GM19351 (cell line): Measurements from ENCODE around the gene ZNF697.
"Not testable (repeated sequence)": the region's sequence is repeated elsewhere in the genome, so short reads cannot be mapped to it uniquely, and the experiment has no call there.

Experiments used
- ATAC-seq: cut with Tn5 transposase; IDR thresholded peaks from one replicate; pipeline ENCODE4 v1.9.1; 2021; ENCODE audit warnings: mild to moderate bottlenecking, moderate library complexity; ENCODE audit not compliant: unreplicated experiment

The ZNF697 gene

DNA sequence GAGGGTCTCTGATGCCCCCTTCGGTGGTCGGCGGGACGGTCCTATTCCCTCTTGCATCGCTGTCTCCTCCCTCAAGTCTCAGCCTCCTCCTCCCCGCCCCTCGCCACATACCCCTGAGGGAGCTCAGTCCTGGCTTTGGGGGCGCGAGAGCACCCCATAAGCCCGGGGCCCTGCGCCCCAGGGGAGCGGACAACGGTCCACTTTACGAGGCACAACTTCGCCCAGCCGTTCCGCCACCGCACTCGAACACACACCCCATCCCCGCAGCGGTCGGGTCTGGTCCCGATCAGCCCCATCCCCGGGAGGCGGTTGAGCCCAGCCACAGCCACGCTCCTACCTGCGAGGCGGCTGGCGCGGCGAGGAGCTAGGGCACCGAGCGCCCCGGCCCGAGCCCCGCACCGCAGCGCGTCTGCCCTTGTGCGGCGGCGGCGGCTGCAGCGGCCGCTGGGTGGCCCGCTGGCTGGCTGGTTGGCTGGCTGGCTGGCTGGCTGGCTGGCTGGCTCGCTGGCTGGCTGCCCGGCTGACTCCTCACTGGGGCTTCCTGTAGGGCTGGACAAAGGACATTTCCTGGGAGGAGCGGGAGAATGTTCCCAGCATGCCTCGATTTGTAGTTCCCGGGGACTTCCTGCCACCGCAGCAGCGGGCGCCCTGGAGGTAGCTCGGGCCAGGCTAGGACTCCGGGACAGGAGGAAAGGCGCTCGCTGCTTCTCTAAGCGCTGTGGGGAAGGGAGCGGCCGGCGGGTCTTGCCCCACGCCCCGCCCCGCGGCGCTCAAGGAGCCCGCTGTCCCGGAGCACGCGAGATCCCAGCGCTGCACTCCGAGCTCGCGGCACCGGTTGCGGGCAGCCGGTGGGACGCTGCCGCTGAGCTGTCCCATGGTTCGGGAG lies at the start of gene ZNF697:
Gene ZNF697, minus strand, starts transcription at position 533 of the 886 bp plus-strand sequence. CDS start 22,166 bp downstream, outside the sequence.
- ATAC-seq, result peak; percentile 72

DNA sequence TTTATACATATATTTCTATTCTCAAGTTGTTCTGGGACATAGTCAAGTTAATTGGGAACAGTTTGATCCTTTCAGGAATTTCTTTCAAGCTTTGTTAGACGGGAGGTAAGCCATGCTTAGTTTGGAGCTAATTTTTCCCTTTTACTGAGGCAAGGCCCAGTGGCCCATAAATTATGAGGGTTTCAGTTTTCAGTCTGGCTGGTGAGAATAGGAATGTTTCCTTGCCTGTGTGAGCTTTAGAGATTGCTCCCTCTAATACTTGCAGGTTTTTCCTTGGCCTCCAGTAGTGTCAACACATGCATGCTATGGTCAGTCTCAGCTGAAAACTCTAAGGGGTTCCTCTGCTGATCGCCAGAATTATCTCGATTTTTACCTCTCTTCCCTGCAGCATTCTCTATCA lies 49.5 kb upstream of the ZNF697 start:
- no peak for ATAC-seq

DNA sequence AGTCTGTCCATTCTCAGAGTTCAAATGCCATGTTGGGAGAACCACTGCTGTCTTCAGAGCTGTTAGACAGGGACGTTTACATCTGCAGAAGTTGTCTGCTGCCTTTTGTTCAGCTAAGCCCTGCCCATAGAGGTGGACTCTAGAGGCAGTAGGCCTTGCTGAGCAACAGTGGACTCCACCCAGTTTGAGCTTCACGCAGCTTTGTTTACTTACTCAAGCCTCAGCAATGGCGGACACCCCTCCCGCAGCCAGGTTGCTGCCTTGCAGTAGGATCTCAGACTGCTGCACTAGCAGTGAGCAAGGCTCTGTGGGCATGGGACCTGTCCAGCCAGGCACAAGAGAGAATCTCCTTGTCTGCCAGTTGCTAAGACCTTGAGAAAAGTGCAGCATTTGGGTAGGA lies 48.8 kb upstream of the ZNF697 start:
- ATAC-seq, result not testable (repeated sequence)

DNA sequence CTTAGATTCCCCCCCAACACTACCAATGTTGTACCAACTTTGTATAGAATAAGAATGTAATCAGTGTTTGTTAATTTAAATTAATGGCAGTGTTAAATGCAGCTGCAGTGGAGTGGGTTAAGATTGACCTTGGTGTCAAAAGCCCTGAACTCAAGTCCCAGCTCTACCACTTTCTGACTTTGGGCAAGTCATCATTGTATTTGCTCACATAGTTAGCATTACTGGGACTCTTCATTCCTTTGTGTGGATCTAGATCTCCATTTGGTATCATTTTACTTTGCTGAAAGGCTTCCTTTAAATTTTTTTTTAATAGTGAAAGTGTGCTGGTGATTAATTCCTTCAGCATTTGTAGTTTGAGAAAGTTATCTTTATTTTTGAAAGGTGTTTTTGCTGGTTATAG lies 41.4 kb upstream of the ZNF697 start:
- no peak for ATAC-seq

DNA sequence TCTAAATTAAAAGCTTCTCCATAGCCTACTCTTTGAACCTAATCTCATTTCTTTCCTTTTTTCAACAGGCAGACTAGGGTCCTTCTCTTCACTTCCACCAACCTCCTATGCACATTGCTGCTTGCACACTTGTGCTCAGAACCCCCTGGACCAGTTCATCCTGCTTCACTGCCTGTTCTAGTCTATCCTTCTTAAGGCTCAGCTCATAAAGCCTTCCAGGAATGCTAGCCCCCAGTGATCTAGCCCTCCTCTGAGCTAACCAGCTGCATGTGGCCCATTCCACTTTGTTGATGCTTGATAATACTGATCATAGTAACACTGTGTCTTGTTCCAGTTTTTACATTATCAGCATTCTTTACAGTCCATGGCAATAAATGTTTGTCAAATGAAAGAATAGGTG lies 40.7 kb upstream of the ZNF697 start:
- no peak for ATAC-seq

GRCh38 chr1:119687434-119688079 lies 39.5 kb upstream of the ZNF697 start:
- ATAC-seq, result no peak

DNA sequence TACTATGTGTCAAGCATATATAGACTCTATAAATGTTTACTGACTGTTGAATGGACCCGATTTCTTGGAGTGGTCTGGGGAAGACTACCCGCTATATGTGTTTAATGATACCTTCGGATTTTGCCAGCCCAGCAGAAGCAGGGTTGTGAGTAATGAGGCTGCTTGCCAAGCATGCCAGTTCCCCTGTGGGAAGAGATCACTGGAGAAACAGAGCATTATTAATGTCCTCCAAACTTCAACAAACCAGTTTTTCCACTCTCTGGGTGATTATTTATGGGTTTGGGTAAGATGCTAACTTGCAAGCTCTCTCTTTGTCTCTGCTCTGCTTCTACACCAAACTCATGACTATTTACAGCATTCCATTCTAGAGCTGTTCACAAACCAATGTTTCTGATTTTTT lies 38.6 kb upstream of the ZNF697 start:
- no peak for ATAC-seq

GRCh38 chr1:119683893-119684292 lies 35.8 kb upstream of the ZNF697 start:
- ATAC-seq, result no peak

DNA sequence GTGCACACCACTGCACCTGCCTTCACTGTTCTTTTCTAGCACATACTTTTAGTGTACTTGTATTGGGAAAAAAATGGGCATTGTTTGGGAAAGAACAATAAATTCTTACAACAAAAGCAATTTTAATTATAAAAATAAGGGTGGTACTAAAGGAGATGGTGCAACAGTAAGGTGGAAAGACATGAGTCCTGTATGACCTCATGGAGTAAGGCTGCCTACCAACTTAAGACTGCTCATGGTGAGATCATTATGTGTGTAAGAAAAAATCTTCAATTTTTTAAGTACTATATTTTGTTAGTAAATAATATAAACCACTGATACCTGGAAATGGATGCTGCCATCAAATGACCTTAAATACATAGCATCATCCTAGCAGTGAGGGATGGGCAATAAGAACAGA lies 34.1 kb upstream of the ZNF697 start:
- ATAC-seq, result no peak

DNA sequence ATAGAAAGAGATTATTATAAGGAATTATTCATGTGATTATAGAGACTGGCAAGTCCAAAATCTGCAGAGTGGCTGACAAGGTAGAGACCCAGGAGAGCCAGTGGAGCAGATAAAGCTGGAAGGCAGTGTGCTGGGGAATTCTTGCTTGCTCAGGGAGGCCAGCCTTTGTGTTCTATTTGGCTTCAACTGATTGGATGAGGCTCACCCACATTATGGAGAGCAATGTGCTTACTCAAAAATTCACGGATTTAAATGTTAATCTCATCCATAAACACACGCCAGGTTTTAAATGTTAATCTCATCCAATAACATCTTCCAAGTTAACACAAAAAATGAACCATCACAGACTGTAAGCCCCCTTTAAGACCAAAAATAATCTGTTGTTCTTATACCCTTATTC lies 33.5 kb upstream of the ZNF697 start:
- ATAC-seq, result no peak

DNA sequence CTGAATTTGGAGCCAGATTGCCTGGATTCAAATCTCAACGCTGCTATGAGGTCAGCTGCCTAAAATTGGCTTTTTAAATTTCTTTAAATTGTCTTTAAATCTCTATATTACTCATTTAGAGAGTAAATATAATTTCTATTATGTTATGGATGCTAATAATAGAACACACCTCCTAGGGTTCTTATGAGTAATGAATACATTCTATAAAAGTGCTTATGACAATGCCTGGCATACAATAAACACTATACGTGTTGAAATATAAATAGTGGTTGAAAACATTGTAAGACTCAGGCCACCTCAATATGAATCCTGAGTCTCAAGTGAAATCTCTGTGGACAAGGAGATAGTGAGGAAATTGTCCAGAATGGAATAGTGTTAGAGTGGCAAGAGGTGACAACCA lies 32.7 kb upstream of the ZNF697 start:
- no peak for ATAC-seq

- no peak for ATAC-seq
These were observed 32.1 kb upstream of the ZNF697 start for GRCh38 chr1:119680193-119680592.

DNA sequence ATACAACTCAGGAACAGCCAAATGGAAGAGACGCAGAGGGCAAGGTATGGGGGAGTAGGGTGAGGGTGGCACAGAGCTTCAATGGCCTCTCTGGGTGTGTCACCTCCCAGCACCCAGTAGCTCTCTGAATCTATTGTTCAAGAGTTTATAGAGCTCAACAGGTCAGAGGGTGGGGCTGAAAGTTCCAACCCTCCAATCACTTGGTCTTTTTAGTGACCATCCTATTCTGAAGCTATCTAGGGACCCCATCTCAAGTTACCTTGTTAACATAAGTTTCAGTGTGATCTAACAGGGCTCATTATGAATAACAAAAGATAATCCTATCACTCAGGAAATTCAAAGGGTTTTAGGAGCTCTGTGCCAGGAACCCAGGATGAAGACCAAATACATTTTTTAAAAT lies 31.2 kb upstream of the ZNF697 start:
- ATAC-seq, result no peak

DNA sequence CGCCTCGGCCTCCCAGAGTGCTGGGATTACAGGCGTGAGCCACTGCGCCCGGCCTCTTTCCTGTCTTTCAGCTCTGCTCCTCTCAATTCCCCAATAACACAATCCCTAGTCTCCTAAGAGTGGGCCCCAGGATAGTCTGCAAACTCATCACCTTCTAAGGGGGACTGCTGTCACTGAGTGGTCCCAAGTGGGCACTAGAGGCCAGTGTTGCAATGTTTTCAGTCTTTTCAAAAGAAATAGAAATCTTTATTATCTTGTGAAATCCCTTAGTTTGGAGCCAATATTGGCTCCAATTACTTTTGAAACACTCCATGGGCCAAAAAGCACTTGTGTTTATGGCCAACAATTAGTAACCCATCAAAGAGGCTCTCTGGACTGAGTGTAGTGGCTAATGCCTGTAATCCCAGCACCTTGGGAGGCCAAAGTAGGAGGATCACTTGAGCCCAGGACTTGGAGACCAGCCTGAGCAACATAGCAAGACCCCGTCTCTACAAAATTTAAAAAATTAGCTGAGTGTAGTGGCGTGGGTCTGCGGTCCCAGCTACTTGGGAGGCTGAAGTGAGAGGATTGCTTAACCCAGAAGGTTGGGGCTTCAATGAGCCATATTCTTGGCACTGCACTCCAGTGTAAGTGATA lies 28.6 kb upstream of the ZNF697 start:
- no peak for ATAC-seq

GRCh38 chr1:119675349-119676345 lies 27.6 kb upstream of the ZNF697 start:
- peak; percentile 65 for ATAC-seq

- ATAC-seq, result peak; percentile 90
These were observed 26.8 kb upstream of the ZNF697 start for GRCh38 chr1:119674835-119675289.

DNA sequence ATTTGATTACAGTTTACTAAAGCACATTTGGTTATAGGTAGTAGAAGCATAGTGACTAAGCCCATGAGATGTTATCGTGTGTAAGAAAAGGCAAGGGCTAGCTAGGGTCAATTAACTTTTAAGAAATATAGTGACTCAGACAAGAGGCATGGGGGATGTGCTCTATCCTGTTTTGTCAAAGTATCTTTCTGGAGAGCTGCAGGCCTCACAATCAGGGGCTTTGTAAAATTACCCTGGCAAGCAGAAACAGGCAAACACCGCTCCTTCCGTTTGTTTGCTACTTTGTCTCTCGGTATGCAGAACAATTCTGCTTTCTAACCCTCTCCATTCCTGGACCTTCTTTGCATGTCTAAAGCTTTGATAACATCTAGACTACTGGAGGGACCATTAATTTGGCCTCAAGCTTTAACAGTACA lies 26.1 kb upstream of the ZNF697 start:
- no peak for ATAC-seq

GRCh38 chr1:119673171-119673940 lies 25.3 kb upstream of the ZNF697 start:
- ATAC-seq, result no peak

DNA sequence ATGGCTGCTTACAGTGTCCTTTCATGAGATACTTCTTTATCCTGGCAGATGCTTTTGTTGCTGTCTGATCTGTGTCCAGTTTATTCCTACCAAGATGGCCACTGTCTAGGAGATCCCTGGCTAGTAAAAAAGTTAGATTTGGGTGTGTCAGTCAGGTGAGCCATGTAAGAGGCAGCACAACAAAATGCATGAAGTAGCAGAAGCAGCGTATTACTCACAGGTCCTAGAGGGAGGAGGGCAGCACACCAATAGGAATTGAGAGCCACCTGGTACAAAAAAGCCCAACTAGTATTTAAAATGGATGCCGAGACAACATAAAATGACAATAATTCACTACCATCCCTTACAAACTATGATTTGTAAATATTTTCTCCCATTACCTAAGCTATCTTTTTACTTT lies 22.8 kb upstream of the ZNF697 start:
- no peak for ATAC-seq

DNA sequence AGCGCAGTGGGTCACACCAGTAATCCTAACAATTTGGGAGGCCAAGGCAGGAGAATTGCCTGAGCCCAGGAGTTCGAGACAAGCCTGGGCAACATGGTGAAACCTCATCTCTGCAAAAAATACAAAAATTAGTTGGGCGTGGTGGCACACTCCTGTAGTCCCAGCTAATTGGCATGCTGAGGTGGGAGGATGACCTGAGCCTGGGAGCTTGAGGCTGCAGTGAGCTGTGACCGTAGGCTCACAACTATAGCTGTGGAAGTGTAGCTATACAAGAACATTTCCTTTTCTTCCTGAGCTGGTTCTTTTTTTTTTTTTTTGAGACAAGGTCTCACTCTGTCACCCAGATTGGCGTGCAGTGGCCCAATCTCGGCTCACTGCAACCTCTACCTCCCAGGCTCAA lies 19.1 kb upstream of the ZNF697 start:
- no peak for ATAC-seq
